SU-DHL-6 (cell line): ENCODE measurements around the gene NFIX.

Experiments used
- H2AFZ ChIP-seq: fragments of 200-600 bp; sonication (generic); 2 replicates; pipeline ENCODE4 v1.6.1; 2014; ENCODE audit warnings: low read depth, mild to moderate bottlenecking, moderate library complexity, mixed read lengths, antibody characterized with exemption, low read length; ENCODE audit not compliant: severe bottlenecking
- H3F3A ChIP-seq: fragments of 200-600 bp; shearing (Covaris generic); 2 replicates; pipeline ENCODE4 v1.6.0; 2016; ENCODE audit warnings: antibody characterized with exemption, mild to moderate bottlenecking; ENCODE audit not compliant: insufficient read depth
- H3K27ac ChIP-seq: fragments of 200-600 bp; sonication (generic); 2 replicates; pipeline ENCODE4 v1.5.1; 2016; ENCODE audit warnings: low read depth, mild to moderate bottlenecking, low read length, moderate library complexity, mixed read lengths
- H3K27me3 ChIP-seq: fragments of 200-600 bp; sonication (generic), shearing (Covaris generic); 2 replicates; pipeline ENCODE4 v1.6.0; 2014; ENCODE audit warnings: mild to moderate bottlenecking, low read length
- H3K36me3 ChIP-seq: fragments of 200-600 bp; sonication (generic); 2 replicates; pipeline ENCODE4 v1.6.1; 2014; ENCODE audit warnings: mild to moderate bottlenecking, low read length, mixed read lengths
- H3K4me2 ChIP-seq: fragments of 300-600, 200-600 bp; shearing (Covaris generic), sonication (generic); 2 replicates; pipeline ENCODE4 v1.6.0; 2014; ENCODE audit warnings: low read length, low read depth, mild to moderate bottlenecking; ENCODE audit not compliant: poor library complexity, severe bottlenecking
- H3K4me3 ChIP-seq: fragments of 200-600 bp; sonication (generic); 2 replicates; pipeline ENCODE4 v1.5.1; 2014; ENCODE audit warnings: antibody characterized with exemption, low read length, mild to moderate bottlenecking, mixed read lengths; ENCODE audit not compliant: insufficient read depth, poor library complexity, severe bottlenecking
- H3K79me2 ChIP-seq: fragments of 200-600 bp; sonication (generic); 2 replicates; pipeline ENCODE4 v1.6.1; 2014; ENCODE audit warnings: mild to moderate bottlenecking, low read length, moderate library complexity; ENCODE audit not compliant: insufficient read depth
- H3K9ac ChIP-seq: fragments of 200-600 bp; sonication (generic); 2 replicates; pipeline ENCODE4 v1.7.0; 2014; ENCODE audit warnings: mild to moderate bottlenecking, low read length
- H3K9me2 ChIP-seq: fragments of 200-600 bp; sonication (generic); replicated peaks from 2 replicates; pipeline ENCODE4 v1.6.1; 2014; ENCODE audit warnings: low read length; ENCODE audit not compliant: insufficient read depth
- H3K9me3 ChIP-seq: fragments of 200-600 bp; sonication (generic); 2 replicates; pipeline ENCODE4 v1.6.1; 2014; ENCODE audit warnings: low read length, mixed read lengths; ENCODE audit not compliant: insufficient read depth
- H4K20me1 ChIP-seq: fragments of 200-600 bp; sonication (generic); 2 replicates; pipeline ENCODE4 v1.6.1; 2014; ENCODE audit warnings: low read depth, mild to moderate bottlenecking, antibody characterized with exemption, low read length, moderate library complexity, mixed read lengths
- CTCF ChIP-seq: fragments of 200-600 bp; sonication (generic); IDR thresholded peaks from one replicate; pipeline ENCODE4 v1.5.1; 2017; ENCODE audit warnings: antibody characterized with exemption, mild to moderate bottlenecking, low read length, moderate library complexity; ENCODE audit not compliant: insufficient read depth, poor library complexity, severe bottlenecking
- EZH2phosphoT487 ChIP-seq: fragments of 200-600 bp; sonication (generic), shearing (Covaris generic); conservative IDR thresholded peaks from 2 replicates; pipeline ENCODE4 v1.6.1; 2018; ENCODE audit warnings: mild to moderate bottlenecking, antibody characterized with exemption, low read length, moderate library complexity, mixed read lengths

Gene NFIX

GRCh38 chr19:13089857-13090507 lies 94.7 kb downstream of the NFIX start:
- no peaks in the 10 kb centered on the region for H3K9me3 ChIP-seq
- no peaks in the 10 kb centered on the region for H3K79me2 ChIP-seq
- no peak overlapping the region for H3K4me3 ChIP-seq
- H3K27ac ChIP-seq = no peak overlapping the region
- H3F3A ChIP-seq = no peaks in the 10 kb centered on the region
- no peaks in the 10 kb centered on the region for H4K20me1 ChIP-seq
- H2AFZ ChIP-seq = no peak overlapping the region
- no peak for TF ChIP-seq EZH2phosphoT487
- H3K9ac ChIP-seq = no peak overlapping the region
- H3K4me2 ChIP-seq = no peak overlapping the region
- H3K27me3 ChIP-seq = no peaks in the 10 kb centered on the region
- no peaks in the 10 kb centered on the region for H3K9me2 ChIP-seq
- no peaks in the 10 kb centered on the region for H3K36me3 ChIP-seq

- no peak overlapping the region for H2AFZ ChIP-seq
- no peak overlapping the region for H3K9ac ChIP-seq
- no peaks in the 10 kb centered on the region for H3K9me2 ChIP-seq
- no peaks in the 10 kb centered on the region for H3K79me2 ChIP-seq
- H3F3A ChIP-seq = no peaks in the 10 kb centered on the region
- TF ChIP-seq CTCF = no peak
- no peak for TF ChIP-seq EZH2phosphoT487
- no peak overlapping the region for H3K4me2 ChIP-seq
- H4K20me1 ChIP-seq = no peaks in the 10 kb centered on the region
- H3K36me3 ChIP-seq = no peaks in the 10 kb centered on the region
- no peak overlapping the region for H3K4me3 ChIP-seq
- no peaks in the 10 kb centered on the region for H3K27me3 ChIP-seq
- H3K27ac ChIP-seq = no peak overlapping the region
- no peaks in the 10 kb centered on the region for H3K9me3 ChIP-seq
Measured at GRCh38 chr19:13090511-13091231, 95.4 kb downstream of the NFIX start.

GRCh38 chr19:13091400-13092157 lies 96.3 kb downstream of the NFIX start:
- no peaks in the 10 kb centered on the region for H4K20me1 ChIP-seq
- H3K9me3 ChIP-seq = no peaks in the 10 kb centered on the region
- H2AFZ ChIP-seq = no peak overlapping the region
- no peaks in the 10 kb centered on the region for H3K36me3 ChIP-seq
- no peak overlapping the region for H3K27ac ChIP-seq
- no peak overlapping the region for H3K9ac ChIP-seq
- no peaks in the 10 kb centered on the region for H3F3A ChIP-seq
- no peaks in the 10 kb centered on the region for H3K79me2 ChIP-seq
- no peak overlapping the region for H3K4me3 ChIP-seq
- no peak overlapping the region for H3K4me2 ChIP-seq
- no peaks in the 10 kb centered on the region for H3K9me2 ChIP-seq
- no peaks in the 10 kb centered on the region for H3K27me3 ChIP-seq
- TF ChIP-seq CTCF (no peak), EZH2phosphoT487 (no peak)
